ENCODE measurements around the gene UMODL1. TPM values are rescaled to one million over a fixed set of nuclear protein-coding genes. Genes with fewer than 3 reads are reported as not detected.

Gene UMODL1
- polyA plus RNA-seq, 2 donors: 0.12 to 0.18 TPM

- 80 to 83% methylated on average over 9 of the region's 9 CpGs for WGBS, 2 donors
- Histone ChIP-seq H3K27ac (ENCODE audit: low read depth in 2 of 2, low read length in 1 of 2) (no peak overlapping the region), H3K4me3 (ENCODE audit: low read depth in 1 of 2, low read length in 2 of 2) (no peak overlapping the region), H3K9me3 (ENCODE audit: control insufficient read depth in 2 of 2, insufficient read depth in 1 of 2, low read depth in 1 of 2, low read length in 1 of 2) (no peaks in the 10 kb centered on the region), H3K4me1 (ENCODE audit: control insufficient read depth in 2 of 2, insufficient read depth in 2 of 2, low read length in 1 of 2) (peaks cover 0 to 4% of the 10 kb centered on the region in 2 donors), H3K27me3 (ENCODE audit: control insufficient read depth in 1 of 2, insufficient read depth in 2 of 2, low read length in 2 of 2) (no peaks in the 10 kb centered on the region), H3K36me3 (ENCODE audit: control insufficient read depth in 2 of 2, insufficient read depth in 2 of 2, low read length in 1 of 2) (no peaks in the 10 kb centered on the region)
Measured at GRCh38 chr21:42028766-42029425, 42.2 kb upstream of the UMODL1 start.

DNA sequence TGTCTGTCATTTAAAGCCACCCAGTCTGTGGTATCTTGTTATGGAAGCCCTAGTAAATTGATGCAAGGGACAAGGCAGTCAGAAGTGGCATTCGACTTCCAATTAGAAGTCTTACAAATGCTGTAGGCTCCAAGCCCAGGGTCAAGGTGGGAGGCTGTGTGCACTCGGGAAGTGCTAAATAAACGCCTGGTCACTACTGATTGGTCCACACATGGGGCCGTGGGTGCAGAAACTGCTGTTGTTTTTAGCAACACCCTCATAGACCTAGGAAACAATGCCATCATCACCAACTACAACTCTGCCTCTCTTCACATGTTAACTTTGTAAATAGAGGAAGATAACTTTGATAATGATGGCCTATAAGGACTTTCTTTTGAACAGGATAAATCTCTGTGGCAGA, 40.8 kb upstream of the UMODL1 start:
- WGBS, 2 donors: 89 to 91% methylated on average over 4 of the region's 4 CpGs
- Histone ChIP-seq H3K36me3 (ENCODE audit: control insufficient read depth in 2 of 2, insufficient read depth in 2 of 2, low read length in 1 of 2) (no peaks in the 10 kb centered on the region), H3K9me3 (ENCODE audit: control insufficient read depth in 2 of 2, insufficient read depth in 1 of 2, low read depth in 1 of 2, low read length in 1 of 2) (no peaks in the 10 kb centered on the region), H3K4me3 (ENCODE audit: low read depth in 1 of 2, low read length in 2 of 2) (no peak overlapping the region), H3K27ac (ENCODE audit: low read depth in 2 of 2, low read length in 1 of 2) (no peak overlapping the region), H3K4me1 (ENCODE audit: control insufficient read depth in 2 of 2, insufficient read depth in 2 of 2, low read length in 1 of 2) (peaks cover 0 to 4% of the 10 kb centered on the region in 2 donors), H3K27me3 (ENCODE audit: control insufficient read depth in 1 of 2, insufficient read depth in 2 of 2, low read length in 2 of 2) (no peaks in the 10 kb centered on the region)

GRCh38 chr21:42031241-42031640, 39.9 kb upstream of the UMODL1 start:
- no peak overlapping the region for H3K4me3 ChIP-seq (ENCODE audit: low read depth in 1 of 2, low read length in 2 of 2)
- WGBS, 2 donors: 79 to 85% methylated on average over 9 of the region's 9 CpGs
- H3K9me3 ChIP-seq (ENCODE audit: control insufficient read depth in 2 of 2, insufficient read depth in 1 of 2, low read depth in 1 of 2, low read length in 1 of 2): no peaks in the 10 kb centered on the region
- H3K27me3 ChIP-seq (ENCODE audit: control insufficient read depth in 1 of 2, insufficient read depth in 2 of 2, low read length in 2 of 2): no peaks in the 10 kb centered on the region
- H3K36me3 ChIP-seq (ENCODE audit: control insufficient read depth in 2 of 2, insufficient read depth in 2 of 2, low read length in 1 of 2): no peaks in the 10 kb centered on the region
- no peak overlapping the region for H3K27ac ChIP-seq (ENCODE audit: low read depth in 2 of 2, low read length in 1 of 2)
- peaks cover 0 to 4% of the 10 kb centered on the region in 2 donors for H3K4me1 ChIP-seq (ENCODE audit: control insufficient read depth in 2 of 2, insufficient read depth in 2 of 2, low read length in 1 of 2)

DNA sequence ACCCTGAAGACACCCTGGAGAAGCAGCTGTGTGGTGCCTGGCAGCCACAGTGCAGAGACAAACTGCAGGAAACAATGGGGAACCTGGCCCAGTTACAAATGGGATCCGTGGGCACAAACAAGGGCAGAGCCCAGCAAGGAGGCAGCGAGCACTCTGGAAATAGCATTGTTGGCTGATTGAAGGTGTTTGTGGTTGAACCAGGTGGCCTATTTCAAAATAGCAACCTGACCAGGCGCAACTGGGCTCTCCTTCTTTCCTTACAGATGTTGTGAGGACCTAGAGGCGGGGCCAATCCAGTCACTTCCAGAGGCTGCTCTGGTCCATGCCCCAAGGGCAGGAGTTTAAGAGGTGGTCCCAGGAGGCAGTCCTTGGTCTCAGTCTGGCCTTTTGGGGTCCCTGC, 39.3 kb upstream of the UMODL1 start:
- Histone ChIP-seq H3K36me3 (ENCODE audit: control insufficient read depth in 2 of 2, insufficient read depth in 2 of 2, low read length in 1 of 2) (no peaks in the 10 kb centered on the region), H3K4me3 (ENCODE audit: low read depth in 1 of 2, low read length in 2 of 2) (no peak overlapping the region), H3K4me1 (ENCODE audit: control insufficient read depth in 2 of 2, insufficient read depth in 2 of 2, low read length in 1 of 2) (peaks cover 0 to 4% of the 10 kb centered on the region in 2 donors), H3K9me3 (ENCODE audit: control insufficient read depth in 2 of 2, insufficient read depth in 1 of 2, low read depth in 1 of 2, low read length in 1 of 2) (no peaks in the 10 kb centered on the region), H3K27me3 (ENCODE audit: control insufficient read depth in 1 of 2, insufficient read depth in 2 of 2, low read length in 2 of 2) (no peaks in the 10 kb centered on the region), H3K27ac (ENCODE audit: low read depth in 2 of 2, low read length in 1 of 2) (no peak overlapping the region)
- WGBS, 2 donors: 56 to 60% methylated on average over 4 of the region's 4 CpGs

- H3K27ac ChIP-seq (ENCODE audit: low read depth in 2 of 2, low read length in 1 of 2): no peak overlapping the region
- peaks cover 0 to 4% of the 10 kb centered on the region in 2 donors for H3K4me1 ChIP-seq (ENCODE audit: control insufficient read depth in 2 of 2, insufficient read depth in 2 of 2, low read length in 1 of 2)
- H3K27me3 ChIP-seq (ENCODE audit: control insufficient read depth in 1 of 2, insufficient read depth in 2 of 2, low read length in 2 of 2): no peaks in the 10 kb centered on the region
- 92 to 96% methylated on average over 2 of the region's 2 CpGs for WGBS, 2 donors
- H3K36me3 ChIP-seq (ENCODE audit: control insufficient read depth in 2 of 2, insufficient read depth in 2 of 2, low read length in 1 of 2): no peaks in the 10 kb centered on the region
- H3K9me3 ChIP-seq (ENCODE audit: control insufficient read depth in 2 of 2, insufficient read depth in 1 of 2, low read depth in 1 of 2, low read length in 1 of 2): no peaks in the 10 kb centered on the region
- no peak overlapping the region for H3K4me3 ChIP-seq (ENCODE audit: low read depth in 1 of 2, low read length in 2 of 2)
Measured at GRCh38 chr21:42032266-42032665, 38.9 kb upstream of the UMODL1 start.

DNA sequence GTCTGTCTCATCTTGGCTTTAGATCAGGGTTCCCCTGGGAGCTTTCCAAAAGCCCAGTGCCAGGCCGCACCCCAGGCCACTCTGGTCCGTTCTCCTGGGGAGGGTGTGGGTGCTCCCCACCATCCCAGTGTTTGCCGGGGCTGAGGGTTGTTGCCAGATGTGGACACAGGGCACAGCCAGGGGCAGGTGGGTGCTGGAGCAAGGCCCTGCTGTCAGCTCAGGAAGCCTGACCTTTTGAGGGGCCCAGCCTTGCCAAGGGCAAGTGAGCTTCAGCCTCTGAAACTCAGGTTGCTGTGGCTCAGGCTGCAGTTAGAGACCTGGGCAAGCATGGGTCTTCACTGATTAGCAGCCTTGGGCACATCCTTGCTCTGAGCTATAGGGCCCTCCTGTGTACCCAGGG, 38.1 kb upstream of the UMODL1 start:
- no peaks in the 10 kb centered on the region for H3K36me3 ChIP-seq (ENCODE audit: control insufficient read depth in 2 of 2, insufficient read depth in 2 of 2, low read length in 1 of 2)
- H3K27me3 ChIP-seq (ENCODE audit: control insufficient read depth in 1 of 2, insufficient read depth in 2 of 2, low read length in 2 of 2): no peaks in the 10 kb centered on the region
- 80 to 85% methylated on average over 3 of the region's 3 CpGs for WGBS, 2 donors
- H3K4me1 ChIP-seq (ENCODE audit: control insufficient read depth in 2 of 2, insufficient read depth in 2 of 2, low read length in 1 of 2): peaks cover 0 to 2% of the 10 kb centered on the region in 2 donors
- H3K4me3 ChIP-seq (ENCODE audit: low read depth in 1 of 2, low read length in 2 of 2): no peak overlapping the region
- H3K27ac ChIP-seq (ENCODE audit: low read depth in 2 of 2, low read length in 1 of 2): no peak overlapping the region
- no peaks in the 10 kb centered on the region for H3K9me3 ChIP-seq (ENCODE audit: control insufficient read depth in 2 of 2, insufficient read depth in 1 of 2, low read depth in 1 of 2, low read length in 1 of 2)

DNA sequence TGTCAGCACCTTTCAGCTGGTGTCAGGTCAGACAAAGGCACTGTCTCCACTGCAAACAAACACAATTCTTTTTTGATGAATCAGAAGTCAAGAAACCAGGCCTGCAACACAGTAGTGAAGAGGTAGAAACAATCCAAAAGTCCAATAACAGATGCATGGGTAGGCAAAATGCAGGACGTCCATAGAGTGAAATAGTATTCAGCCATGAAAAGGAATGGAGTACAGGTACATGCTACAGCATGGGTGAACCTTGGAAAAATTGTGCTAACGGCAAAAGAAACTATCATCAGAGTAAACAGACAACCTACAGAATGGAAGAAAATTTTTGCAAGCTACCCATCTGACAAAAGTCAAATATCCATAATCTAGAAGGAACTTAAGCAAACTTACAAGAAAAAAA, 34.8 kb upstream of the UMODL1 start:
- 93 to 96% methylated on average over 2 of the region's 2 CpGs for whole genome bisulfite sequencing, 2 donors

DNA sequence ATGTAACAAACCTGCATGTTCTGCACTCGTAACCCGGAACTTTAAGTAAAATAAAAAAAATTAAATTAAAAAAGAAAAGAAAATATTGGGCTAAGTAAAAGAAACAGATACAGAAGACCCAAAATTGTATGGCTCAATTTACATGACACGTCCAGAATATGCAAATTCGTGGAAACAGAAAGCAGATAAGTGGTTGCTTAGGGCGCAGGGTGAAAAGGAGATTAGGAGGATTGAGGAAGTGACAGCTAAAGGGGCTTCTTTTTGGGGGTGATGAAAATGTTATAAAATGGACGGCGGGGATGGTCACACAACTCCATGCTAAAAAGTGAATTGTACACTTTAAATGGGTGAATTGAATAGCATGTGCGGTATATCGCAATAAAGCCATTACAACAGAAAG, 33.6 kb upstream of the UMODL1 start:
- 91 to 93% methylated on average over 9 of the region's 9 CpGs for WGBS, 2 donors
- no peak overlapping the region for H3K4me3 ChIP-seq (ENCODE audit: low read depth in 1 of 2, low read length in 2 of 2)
- H3K4me1 ChIP-seq (ENCODE audit: control insufficient read depth in 2 of 2, insufficient read depth in 2 of 2, low read length in 1 of 2): peaks cover 0 to 10% of the 10 kb centered on the region in 2 donors
- no peaks in the 10 kb centered on the region for H3K36me3 ChIP-seq (ENCODE audit: control insufficient read depth in 2 of 2, insufficient read depth in 2 of 2, low read length in 1 of 2)
- no peaks in the 10 kb centered on the region for H3K9me3 ChIP-seq (ENCODE audit: control insufficient read depth in 2 of 2, insufficient read depth in 1 of 2, low read depth in 1 of 2, low read length in 1 of 2)
- no peak overlapping the region for H3K27ac ChIP-seq (ENCODE audit: low read depth in 2 of 2, low read length in 1 of 2)
- no peaks in the 10 kb centered on the region for H3K27me3 ChIP-seq (ENCODE audit: control insufficient read depth in 1 of 2, insufficient read depth in 2 of 2, low read length in 2 of 2)

More for the DNA sequence above, 34.8 kb upstream of the UMODL1 start:
- H3K9me3 ChIP-seq (ENCODE audit: control insufficient read depth in 2 of 2, insufficient read depth in 1 of 2, low read depth in 1 of 2, low read length in 1 of 2): no peaks in the 10 kb centered on the region
- H3K27ac ChIP-seq (ENCODE audit: low read depth in 2 of 2, low read length in 1 of 2): no peak overlapping the region
- H3K27me3 ChIP-seq (ENCODE audit: control insufficient read depth in 1 of 2, insufficient read depth in 2 of 2, low read length in 2 of 2): no peaks in the 10 kb centered on the region
- H3K36me3 ChIP-seq (ENCODE audit: control insufficient read depth in 2 of 2, insufficient read depth in 2 of 2, low read length in 1 of 2): no peaks in the 10 kb centered on the region
- H3K4me3 ChIP-seq (ENCODE audit: low read depth in 1 of 2, low read length in 2 of 2): no peak overlapping the region
- H3K4me1 ChIP-seq (ENCODE audit: control insufficient read depth in 2 of 2, insufficient read depth in 2 of 2, low read length in 1 of 2): peaks cover 0 to 13% of the 10 kb centered on the region in 2 donors

- peaks cover 0 to 14% of the 10 kb centered on the region in 2 donors for H3K4me1 ChIP-seq (ENCODE audit: control insufficient read depth in 2 of 2, insufficient read depth in 2 of 2, low read length in 1 of 2)
- 57 to 69% methylated on average over 12 of the region's 12 CpGs for WGBS, 2 donors
- H3K27me3 ChIP-seq (ENCODE audit: control insufficient read depth in 1 of 2, insufficient read depth in 2 of 2, low read length in 2 of 2): no peaks in the 10 kb centered on the region
- no peaks in the 10 kb centered on the region for H3K9me3 ChIP-seq (ENCODE audit: control insufficient read depth in 2 of 2, insufficient read depth in 1 of 2, low read depth in 1 of 2, low read length in 1 of 2)
- H3K27ac ChIP-seq (ENCODE audit: low read depth in 2 of 2, low read length in 1 of 2): no peak overlapping the region
- H3K4me3 ChIP-seq (ENCODE audit: low read depth in 1 of 2, low read length in 2 of 2): no peak overlapping the region
- H3K36me3 ChIP-seq (ENCODE audit: control insufficient read depth in 2 of 2, insufficient read depth in 2 of 2, low read length in 1 of 2): no peaks in the 10 kb centered on the region
Measured at GRCh38 chr21:42037943-42038342, 33.2 kb upstream of the UMODL1 start.

- 90 to 95% methylated on average over 10 of the region's 10 CpGs for WGBS, 2 donors
- H3K36me3 ChIP-seq (ENCODE audit: control insufficient read depth in 2 of 2, insufficient read depth in 2 of 2, low read length in 1 of 2): no peaks in the 10 kb centered on the region
- no peak overlapping the region for H3K27ac ChIP-seq (ENCODE audit: low read depth in 2 of 2, low read length in 1 of 2)
- no peaks in the 10 kb centered on the region for H3K9me3 ChIP-seq (ENCODE audit: control insufficient read depth in 2 of 2, insufficient read depth in 1 of 2, low read depth in 1 of 2, low read length in 1 of 2)
- H3K27me3 ChIP-seq (ENCODE audit: control insufficient read depth in 1 of 2, insufficient read depth in 2 of 2, low read length in 2 of 2): no peaks in the 10 kb centered on the region
- no peak overlapping the region for H3K4me3 ChIP-seq (ENCODE audit: low read depth in 1 of 2, low read length in 2 of 2)
- peaks cover 0 to 14% of the 10 kb centered on the region in 2 donors for H3K4me1 ChIP-seq (ENCODE audit: control insufficient read depth in 2 of 2, insufficient read depth in 2 of 2, low read length in 1 of 2)
Measured at GRCh38 chr21:42038393-42038792, 32.7 kb upstream of the UMODL1 start.

Measured in esophagus (tissue), 2 donors.